Measurements from ENCODE around the gene FAM168A.

GRCh38 chr11:73382183-73382582 lies 215.7 kb downstream of the FAM168A start:
- TF ChIP-seq EZH2 (IDR thresholded peaks at IDR 0.05; ENCODE audit: borderline replicate concordance, low read depth, low read length): no peak
- TF ChIP-seq CTCF (IDR thresholded peaks at IDR 0.05 in 2 of 3, conservative IDR thresholded peaks at IDR 0.05 in 1 of 3; ENCODE audit: insufficient read depth in 2 of 3, low read depth in 1 of 3, low read length in 3 of 3): no peak
- TF ChIP-seq CC2D1A (IDR thresholded peaks at IDR 0.05): no peak
- no peak for TF ChIP-seq SP2 (IDR thresholded peaks at IDR 0.05; ENCODE audit: extremely low read depth, low read depth, low read length, poor library complexity, severe bottlenecking)
- TF ChIP-seq BHLHE40 (IDR thresholded peaks at IDR 0.05; ENCODE audit: low read length): no peak
- no peak for TF ChIP-seq PCBP2 (IDR thresholded peaks at IDR 0.05; ENCODE audit: low read depth, low read length, poor library complexity, severe bottlenecking)
- TF ChIP-seq CREB3 (tag; conservative IDR thresholded peaks at IDR 0.05; ENCODE audit: low read depth): no peak
- TF ChIP-seq ZBTB33 (CRISPR knock-in tag; IDR thresholded peaks at IDR 0.05): no peak
- no peak for TF ChIP-seq NELFE (IDR thresholded peaks at IDR 0.05; ENCODE audit: insufficient read depth, insufficient read length)
- TF ChIP-seq NFIX (CRISPR knock-in tag; IDR thresholded peaks at IDR 0.05; ENCODE audit: low read depth): no peak
- TF ChIP-seq FOXP4 (CRISPR knock-in tag; IDR thresholded peaks at IDR 0.05; ENCODE audit: borderline replicate concordance): no peak
